HG02759 (cell line): Measurements from ENCODE around the gene ARFGAP1.

ENCODE experiments used
- ATAC-seq: cut with Tn5 transposase; IDR thresholded peaks from one replicate; pipeline ENCODE4 v1.9.1; 2021; ENCODE audit warnings: mild to moderate bottlenecking, moderate library complexity; ENCODE audit not compliant: unreplicated experiment

The ARFGAP1 gene

DNA sequence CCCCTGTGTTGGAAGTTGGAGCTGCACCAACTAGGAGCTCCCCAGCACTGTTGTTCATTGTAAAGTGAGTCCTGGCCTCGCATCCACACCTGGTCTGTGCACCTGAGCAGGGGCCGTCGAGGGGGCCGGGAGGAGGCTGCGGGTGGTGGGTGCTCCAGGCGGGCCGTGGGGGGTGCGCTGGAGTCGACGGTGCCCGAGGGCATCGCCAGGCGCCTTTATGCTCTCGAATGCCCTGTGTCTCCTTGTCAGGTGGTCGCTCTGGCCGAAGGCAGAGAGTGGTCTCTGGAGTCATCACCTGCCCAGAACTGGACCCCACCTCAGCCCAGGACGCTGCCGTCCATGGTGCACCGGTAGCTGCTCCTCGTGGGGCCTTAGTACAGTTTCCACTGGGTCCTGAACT, 4.3 kb downstream of the ARFGAP1 start:
- ATAC-seq, result no peak

DNA sequence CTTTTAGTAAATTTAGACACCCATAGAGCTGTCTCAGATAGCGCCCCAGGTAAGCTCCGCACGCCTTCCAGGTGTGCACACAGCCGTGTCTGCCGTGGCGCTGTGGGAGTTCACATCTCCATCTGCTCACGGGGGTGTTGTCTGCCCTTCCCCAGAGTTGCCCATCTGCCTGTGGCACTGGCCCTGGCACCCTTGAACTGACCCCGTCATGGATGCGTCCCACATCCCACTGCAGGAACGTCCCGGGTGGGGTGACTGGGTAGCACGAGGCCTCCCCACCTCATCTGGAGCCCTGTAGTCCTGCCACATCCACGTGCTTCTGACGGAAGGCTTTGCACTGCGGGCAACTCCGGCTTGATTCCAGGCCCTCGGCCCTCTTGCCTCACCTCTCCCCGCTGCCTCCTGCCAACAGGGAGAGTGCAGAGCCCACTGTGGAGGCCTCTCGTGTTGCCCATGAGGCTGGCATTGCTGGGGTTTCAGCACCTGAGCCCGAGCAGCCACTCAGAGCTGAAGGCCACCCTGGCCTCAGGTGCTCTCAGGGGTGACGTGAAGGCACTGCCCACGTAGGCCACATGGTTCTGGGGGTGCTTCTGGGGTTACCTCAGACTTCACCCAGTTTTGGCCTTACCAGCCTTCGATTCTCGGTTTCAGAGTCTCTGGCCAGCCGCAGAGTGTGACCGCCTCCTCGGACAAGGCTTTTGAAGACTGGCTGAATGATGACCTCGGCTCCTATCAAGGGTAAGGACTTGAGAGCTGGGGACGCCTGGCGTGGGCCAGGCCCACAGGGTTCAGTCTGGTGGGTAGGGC, 5.1 kb downstream of the ARFGAP1 start:
- ATAC-seq, result no peak

DNA sequence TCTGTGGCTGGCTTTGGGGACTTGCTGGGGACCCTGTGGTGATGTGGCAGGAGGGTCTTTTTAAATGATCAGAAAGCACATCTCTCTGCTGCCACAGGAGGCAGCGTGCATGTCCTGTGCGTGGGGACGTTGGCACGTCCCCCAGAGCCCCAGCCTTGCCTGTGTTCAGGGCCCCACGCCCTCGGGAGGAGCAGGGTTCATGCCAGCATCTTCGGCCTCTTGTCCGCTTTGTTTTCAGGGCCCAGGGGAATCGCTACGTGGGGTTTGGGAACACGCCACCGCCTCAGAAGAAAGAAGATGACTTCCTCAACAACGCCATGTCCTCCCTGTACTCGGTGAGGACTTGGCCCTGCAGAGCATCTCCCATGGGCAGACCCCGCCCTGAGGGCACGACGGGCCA, 6.0 kb downstream of the ARFGAP1 start:
- ATAC-seq, result no peak

DNA sequence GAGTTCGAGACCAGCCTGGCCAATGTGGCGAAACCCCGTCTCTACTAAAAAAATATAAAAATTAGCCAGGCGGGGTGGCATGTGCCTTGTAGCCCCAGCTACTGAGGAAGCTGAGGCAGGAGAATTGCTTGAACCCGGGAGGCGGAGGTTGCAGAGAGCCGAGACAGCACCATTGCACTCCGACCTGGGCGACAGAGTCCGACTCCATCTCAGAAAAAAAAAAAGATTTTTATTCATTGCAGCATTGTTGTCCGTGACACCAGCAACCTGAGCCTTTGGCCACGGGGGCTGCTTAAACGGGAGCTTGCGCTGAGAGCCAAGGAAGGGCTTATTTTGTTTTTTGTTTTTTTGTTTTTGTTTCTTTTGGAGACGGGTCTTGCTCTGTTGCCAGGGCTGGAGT, 7.3 kb downstream of the ARFGAP1 start:
- ATAC-seq, result no peak

DNA sequence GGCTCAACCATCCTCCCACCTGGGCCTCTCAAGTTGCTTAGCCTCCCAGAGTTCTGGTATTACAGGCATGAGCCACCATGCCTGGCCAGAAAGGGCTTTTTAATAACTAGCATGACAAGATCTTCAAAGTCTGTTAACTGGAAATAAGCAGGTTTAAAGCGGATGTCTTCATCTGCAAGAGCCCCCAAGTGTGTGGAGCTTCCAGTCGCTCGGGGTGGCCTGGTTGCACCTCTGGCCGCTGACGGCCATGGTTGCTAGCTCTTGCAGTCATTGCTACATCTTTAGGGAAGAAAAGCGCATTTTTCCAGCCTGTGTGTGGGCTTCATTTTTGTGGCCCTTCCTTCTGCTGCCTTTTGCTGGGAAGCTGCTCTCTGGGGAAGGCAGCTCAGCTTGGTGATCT, 7.8 kb downstream of the ARFGAP1 start:
- ATAC-seq, result no peak

DNA sequence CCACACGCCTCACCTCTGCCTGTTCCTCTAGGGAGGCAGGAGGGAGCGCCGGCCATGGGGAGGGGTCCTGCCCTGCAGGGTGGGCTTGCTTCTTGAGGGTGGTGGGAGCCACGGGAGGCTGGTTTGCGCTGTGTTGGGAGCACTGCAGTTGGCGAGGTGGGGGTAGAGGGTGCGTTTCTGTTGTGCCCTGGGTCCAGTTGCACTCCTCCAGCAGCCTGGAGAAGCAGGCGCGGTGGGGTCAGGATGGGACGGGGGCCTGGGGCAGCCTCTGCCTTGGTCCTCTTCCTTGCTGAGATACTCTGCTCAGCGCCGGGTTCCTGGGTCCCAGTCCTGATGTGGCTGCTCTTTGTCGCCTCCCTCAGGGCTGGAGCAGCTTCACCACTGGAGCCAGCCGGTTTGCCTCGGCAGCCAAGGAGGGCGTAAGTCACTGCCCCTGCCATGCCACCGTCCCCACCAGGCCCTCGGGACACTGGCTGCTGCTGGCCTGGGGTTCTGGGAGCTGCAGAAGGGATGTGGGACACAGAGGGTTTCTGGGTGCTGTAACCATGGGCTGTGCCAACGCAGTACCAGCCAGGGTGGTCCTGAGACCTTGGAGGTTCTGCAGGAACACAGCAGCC, 8.4 kb downstream of the ARFGAP1 start:
- no peak for ATAC-seq

DNA sequence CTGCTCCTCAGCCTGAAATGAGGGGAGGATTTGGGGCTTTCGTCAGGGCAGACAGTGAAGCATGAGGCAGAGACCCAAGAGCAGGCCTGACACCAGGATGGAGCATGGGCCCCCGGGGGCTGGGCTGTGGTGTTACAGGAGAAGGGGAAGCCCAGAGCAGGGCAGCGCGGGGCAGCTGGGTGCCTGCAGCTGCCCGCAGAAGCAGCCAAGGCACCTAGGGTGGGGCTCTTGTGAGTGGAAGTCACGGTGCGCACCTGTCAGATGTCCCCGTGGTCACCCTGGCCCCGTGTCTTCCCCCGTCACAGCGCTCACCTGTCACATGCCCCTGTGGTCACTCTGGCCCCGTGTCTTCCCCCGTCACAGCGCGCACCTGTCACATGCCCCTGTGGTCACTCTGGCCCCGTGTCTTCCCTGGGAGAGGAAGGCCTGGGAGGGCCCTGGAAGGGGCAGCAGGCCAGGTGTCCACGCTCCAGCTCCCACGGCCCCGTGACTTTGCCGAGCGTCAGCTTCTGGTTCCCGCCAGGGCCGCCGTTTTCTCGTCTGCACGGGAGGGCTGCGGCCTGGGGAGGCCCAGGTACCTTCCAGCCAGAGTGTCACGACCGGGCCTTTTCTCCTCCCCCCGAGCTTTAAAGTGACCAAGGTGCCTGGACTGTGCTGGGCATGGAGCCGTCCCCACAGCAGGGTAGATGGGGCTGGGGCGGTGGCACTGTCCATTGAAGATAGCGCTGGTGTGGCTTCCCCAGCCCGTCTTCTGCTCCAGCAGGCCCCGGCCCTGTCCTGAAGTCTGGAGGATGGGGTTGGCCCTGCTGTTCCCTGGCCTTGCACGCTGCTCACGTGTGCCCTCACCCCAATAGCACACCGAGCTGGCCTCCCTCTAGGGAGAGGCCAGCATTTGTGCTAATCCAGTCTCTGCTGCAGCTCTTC, 9.4 kb downstream of the ARFGAP1 start:
- ATAC-seq, result no peak

DNA sequence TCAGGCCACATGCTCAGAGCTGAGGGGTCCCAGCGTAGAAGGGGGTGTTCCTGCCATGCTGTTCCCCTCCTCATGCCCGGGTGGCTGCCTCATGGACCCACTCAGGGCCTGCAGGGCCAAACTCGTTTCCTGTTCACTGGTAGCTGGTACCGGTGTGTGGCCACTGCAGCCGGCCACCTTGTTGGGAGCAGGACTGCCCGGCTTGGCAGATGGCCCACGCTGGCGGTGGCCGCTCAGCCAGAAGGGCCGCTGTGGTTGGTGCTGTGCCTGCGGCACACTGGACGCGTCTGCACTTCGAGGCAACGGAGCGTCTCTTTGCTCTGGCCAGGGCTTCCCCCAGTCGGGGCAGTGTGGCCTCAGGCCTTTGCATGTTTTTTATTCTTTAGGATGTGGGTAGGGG, 10.3 kb downstream of the ARFGAP1 start:
- no peak for ATAC-seq

DNA sequence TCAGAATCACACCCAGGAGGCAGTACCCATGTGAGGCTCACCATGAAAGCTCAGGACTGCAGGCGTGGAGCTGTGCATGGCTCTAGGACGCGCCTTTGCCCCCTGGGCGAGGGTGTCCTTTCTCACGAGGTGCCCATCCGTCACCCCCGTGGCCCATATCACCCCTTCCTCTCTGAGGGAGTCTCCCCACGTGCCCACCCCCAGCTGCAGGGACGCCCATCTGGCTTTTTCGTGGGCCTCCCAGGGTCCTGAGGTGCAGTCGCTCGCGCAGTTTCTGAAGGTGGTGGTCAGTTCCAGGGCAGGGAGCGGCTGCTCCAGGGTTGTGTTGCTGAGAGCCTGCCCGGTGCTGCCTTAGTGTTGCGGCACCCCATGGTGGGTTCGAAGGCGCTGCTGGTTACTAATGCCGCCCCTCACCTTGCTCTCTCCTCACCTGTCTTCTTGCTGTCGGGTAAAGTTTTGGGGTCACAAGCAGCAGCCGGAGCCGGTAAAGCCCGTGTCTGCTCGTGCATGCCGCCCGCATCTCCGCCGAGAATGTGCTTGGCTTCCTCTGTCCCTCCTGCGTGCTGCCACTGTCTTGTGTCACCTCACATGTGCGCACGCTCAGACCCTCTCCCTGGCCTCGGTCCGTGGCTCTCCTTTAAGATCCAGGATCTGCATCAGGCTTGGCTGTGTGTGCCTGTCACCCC, 10.9 kb downstream of the ARFGAP1 start:
- ATAC-seq, result no peak

DNA sequence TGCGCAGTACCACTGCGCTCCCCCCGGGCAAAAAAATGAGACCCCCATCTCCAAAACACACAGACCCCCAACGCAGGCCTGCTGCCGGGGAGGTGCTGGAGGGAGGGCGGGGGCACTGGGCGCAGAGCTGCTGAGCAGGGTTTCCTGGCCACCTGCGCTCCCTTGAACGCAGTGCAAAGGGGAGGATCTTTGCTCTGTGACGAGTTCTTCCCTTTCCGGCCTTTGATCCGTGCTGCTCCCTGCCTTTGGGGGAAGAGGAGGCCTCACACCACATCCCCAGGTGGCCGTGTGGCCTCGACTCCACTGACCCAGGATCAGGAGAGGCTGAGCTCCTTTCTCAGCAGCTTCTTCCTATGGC, 11.4 kb downstream of the ARFGAP1 start:
- no peak for ATAC-seq

DNA sequence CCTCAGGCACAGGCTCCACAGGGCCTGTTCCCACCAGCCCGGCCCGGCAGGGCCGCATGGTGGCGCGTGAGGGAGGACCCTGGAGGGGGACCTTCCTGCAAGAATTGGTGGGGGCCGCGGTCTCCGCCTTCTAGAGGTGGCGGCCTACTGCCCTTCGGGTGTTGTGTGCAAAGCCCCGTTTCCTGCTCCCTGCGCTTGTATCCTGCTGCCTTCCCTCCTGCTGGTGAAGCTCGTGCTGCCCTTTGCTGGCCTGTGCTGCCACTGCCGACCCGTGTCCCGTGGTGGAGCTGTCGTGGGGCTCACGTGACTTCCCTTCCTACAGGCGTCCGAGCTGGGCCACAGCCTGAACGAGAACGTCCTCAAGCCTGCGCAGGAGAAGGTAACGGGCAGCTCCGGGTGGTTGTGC, 11.9 kb downstream of the ARFGAP1 start:
- no peak for ATAC-seq

DNA sequence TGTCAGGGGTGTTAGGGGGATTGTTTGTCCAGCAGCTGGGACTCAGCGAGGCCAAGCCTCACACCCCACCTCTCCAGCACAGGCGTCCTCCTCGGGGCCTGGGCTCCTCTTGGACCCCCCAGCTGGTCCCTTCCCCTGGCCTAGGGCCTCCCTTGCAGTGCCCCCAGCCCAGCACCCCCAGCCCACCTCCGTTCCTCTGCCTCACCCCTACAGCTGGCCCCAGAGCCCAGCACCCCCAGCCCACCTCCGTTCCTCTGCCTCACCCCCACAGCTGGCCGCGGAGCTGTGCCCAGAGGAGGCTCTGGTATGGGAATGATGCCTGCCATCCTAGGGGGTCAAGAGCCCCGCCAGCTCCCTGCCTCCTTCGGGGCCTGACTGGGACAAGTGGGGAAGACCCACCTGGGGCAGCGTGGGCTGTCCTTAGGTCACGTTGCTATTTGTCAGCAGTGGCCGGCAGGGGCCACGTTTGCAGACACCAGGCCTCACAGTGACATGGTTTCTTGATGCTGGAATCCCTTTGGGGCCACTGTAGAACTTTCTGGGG, 12.4 kb downstream of the ARFGAP1 start:
- ATAC-seq, result no peak

DNA sequence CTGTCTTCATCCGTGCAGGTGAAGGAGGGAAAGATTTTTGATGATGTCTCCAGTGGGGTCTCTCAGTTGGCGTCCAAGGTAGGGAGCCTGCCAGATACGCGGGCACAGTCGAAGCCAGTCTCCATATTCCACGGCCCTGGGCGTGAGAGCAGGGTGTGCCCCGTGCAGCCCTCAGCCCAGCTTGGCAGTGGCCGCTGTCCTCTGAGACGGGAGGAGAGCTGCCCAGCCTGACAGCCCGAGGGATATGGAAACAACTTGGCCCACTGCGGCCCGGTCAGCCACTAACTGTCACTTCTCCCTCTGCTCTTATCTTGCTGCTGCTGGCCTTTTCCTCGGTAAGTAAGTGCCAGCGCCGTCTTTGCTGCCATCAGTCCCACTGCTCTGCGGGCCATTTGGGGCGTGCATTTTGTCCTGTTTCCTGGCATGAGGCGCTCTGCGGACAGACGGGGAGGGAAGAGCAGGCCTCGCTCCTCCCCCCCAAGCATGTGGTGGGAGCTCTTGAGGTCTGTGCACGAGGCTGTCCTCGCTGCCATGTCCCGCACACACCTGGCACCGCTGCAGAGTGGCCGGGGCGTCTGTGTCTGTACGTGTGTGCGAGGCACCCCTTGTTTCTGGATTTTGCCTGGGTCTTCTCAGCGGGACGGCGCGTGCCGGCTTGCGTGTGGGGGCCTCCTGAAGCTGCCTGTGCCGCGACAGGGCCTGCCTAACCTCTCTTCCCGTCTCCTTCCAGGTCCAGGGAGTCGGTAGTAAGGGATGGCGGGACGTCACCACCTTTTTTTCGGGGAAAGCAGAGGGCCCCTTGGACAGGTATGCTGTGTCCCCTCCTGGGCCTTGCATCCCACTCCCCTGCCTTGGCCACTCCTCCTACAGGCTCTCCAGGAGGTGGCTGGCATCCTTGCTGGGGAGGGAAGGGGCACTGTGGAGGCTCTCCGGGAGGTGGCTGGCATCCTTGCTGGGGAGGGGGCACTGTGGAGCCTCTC, 13.3 kb downstream of the ARFGAP1 start:
- ATAC-seq, result no peak

DNA sequence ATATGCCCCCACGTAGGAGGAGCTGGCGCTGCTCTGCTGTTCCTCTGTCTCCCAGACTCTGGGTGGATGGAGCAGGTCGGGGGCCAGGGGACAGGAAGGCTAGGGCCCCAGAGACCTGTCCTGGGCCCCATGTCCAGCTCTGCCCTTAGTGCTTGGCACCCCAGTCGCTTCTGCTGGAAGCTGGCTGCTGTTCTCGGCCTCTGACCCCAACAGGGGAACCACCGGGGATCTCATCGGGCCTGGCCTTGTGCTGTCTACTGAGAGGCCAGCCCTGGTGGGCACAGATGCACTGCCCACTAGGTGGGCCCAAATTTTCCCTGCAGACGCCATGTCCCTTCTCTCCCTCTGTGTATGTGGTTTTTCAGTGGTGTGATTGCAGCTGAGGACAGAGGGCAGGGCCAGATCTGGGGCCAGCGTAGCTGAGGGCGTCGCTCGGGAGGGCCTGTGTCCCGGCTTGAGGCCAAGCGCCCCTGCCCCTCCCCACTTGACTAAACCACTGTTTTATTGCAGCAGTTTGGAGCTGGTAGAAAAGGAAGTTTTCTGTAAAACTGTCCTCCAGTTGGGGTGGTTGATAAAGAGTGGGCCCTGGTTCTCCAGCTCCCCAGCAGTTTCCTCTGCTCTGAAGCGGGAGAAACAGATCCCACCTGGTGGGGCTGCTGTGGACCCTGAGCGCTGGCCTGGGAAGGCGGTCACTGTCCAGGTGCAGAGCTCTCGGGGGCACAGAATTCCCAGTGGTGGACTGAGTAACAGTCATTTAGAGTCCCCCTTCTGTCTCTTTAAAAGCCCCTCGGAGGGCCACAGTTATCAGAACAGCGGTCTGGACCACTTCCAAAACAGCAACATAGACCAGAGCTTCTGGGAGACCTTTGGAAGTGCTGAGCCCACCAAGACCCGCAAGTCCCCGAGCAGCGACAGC, 14.4 kb downstream of the ARFGAP1 start:
- ATAC-seq, result no peak

DNA sequence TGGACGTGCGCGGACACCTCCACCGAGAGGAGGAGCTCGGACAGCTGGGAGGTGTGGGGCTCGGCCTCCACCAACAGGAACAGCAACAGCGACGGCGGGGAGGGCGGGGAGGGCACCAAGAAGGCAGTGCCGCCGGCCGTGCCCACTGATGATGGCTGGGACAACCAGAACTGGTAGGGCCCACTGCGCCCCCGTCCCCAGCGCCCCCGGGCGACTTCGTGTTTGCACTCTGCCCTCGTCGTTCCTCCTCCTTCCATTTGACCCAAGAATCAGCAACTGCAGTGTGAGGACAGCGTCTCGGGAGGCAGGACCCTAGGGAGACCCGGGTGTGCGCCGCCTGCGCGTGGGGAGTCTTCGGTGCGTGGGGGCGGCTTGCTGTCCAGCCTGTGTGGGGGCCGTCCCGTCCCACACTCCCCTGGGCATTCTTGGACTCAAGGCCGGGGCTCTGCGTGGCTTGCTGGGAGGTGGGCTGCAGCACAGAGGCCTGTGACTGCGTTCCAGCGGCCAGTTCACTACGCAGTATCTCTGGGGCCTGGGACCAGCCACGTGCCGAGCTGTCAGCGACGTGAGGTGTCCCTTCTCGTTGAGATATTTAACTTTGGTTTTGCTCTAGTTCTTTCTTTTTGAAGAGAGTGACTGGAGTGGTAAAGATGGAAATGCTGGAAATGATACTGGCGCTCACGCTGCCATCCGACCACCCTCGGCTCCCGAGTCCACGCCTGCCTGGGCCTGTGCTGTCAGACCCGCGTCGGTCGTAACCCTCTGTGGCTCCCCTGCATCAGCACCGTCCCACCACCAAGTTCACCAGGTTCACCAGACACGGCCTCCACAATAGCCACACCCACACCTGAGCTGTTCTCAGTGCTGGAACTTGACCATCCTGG, 15.3 kb downstream of the ARFGAP1 start:
- no peak for ATAC-seq

DNA sequence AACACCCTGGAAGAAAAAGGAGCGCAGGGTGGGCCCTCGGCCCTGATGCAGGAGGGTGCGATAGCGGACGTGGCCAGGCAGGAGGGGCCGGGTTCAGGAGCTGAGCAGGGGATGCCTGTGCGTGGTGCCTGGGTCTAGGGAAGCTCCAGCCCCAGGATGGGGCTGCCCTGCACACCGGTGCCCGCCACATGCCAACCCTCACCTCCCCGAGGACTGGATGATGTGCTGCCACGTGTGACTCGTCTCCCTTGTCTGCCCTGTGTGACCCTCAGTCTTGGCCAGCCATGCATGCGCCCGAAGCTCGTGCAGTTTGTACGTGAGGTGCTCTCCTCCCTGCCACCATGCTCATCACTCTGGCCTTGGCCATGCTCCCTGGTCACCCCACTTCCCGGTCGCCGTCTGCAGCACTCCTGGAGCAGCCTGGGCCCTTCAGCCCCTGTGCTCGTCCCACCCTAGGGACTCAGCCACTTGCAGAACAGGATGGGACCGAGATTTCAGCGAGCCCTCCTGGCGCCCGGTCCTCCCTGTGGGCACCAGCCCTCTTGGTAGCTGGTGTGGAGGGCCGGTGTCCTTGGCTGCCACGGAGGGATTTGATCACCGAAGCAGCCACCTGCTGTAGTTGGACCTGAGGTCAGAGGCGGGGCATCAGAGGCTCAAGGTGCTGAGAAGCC, 16.1 kb downstream of the ARFGAP1 start:
- ATAC-seq, result no peak
